Loucy (cell line): Measurements from ENCODE around the gene GYG2.

Experiments
- H2AFZ ChIP-seq: fragments of 200-600 bp; sonication (generic); 2 replicates; pipeline ENCODE4 v1.6.0; 2016; ENCODE audit warnings: antibody characterized with exemption, mild to moderate bottlenecking, low read length, moderate library complexity
- H3F3A ChIP-seq: fragments of 200-600 bp; 2 replicates; pipeline ENCODE4 v1.6.0; 2016; ENCODE audit warnings: antibody characterized with exemption, low read depth, mild to moderate bottlenecking
- H3K27me3 ChIP-seq: fragments of 200-600 bp; sonication (generic); 2 replicates; pipeline ENCODE4 v1.6.1; 2014; ENCODE audit warnings: low read length, mild to moderate bottlenecking; ENCODE audit not compliant: insufficient read depth, poor library complexity, severe bottlenecking
- H3K36me3 ChIP-seq: fragments of 200-600 bp; sonication (generic); 2 replicates; pipeline ENCODE4 v1.6.1; 2016; ENCODE audit warnings: low read length; ENCODE audit not compliant: insufficient read depth
- H3K4me1 ChIP-seq: fragments of 200-600 bp; sonication (generic); 2 replicates; pipeline ENCODE4 v1.5.1; 2014; ENCODE audit warnings: low read length, mild to moderate bottlenecking; ENCODE audit not compliant: insufficient read depth, poor library complexity, severe bottlenecking
- H3K4me2 ChIP-seq: fragments of 200-600 bp; sonication (generic); 2 replicates; pipeline ENCODE4 v1.6.0; 2014; ENCODE audit warnings: antibody characterized with exemption, low read length, low read depth, mild to moderate bottlenecking; ENCODE audit not compliant: poor library complexity, severe bottlenecking
- H3K4me3 ChIP-seq: fragments of 200-600 bp; sonication (generic); 2 replicates; pipeline ENCODE4 v1.5.1; 2014; ENCODE audit warnings: low read length, mild to moderate bottlenecking, mixed read lengths; ENCODE audit not compliant: poor library complexity, severe bottlenecking
- H3K79me2 ChIP-seq: fragments of 200-600 bp; sonication (generic); 2 replicates; pipeline ENCODE4 v1.6.1; 2014; ENCODE audit warnings: low read length; ENCODE audit not compliant: insufficient read depth
- H3K9ac ChIP-seq: fragments of 200-600 bp; sonication (generic); 2 replicates; pipeline ENCODE4 v1.6.0; 2014; ENCODE audit warnings: mild to moderate bottlenecking, low read depth, low read length, moderate library complexity; ENCODE audit not compliant: poor library complexity, severe bottlenecking
- H3K9me2 ChIP-seq: fragments of 200-600 bp; sonication (generic); replicated peaks from 2 replicates; pipeline ENCODE4 v1.6.1; 2016; ENCODE audit warnings: low read depth, low read length, mixed read lengths
- H3K9me3 ChIP-seq: fragments of 200-600 bp; sonication (generic); 2 replicates; pipeline ENCODE4 v1.6.1; 2014; ENCODE audit warnings: mild to moderate bottlenecking, antibody characterized with exemption, low read length, low read depth; ENCODE audit not compliant: insufficient read depth
- H4K20me1 ChIP-seq: fragments of 200-600 bp; sonication (generic); 2 replicates; pipeline ENCODE4 v1.6.0; 2014; ENCODE audit warnings: antibody characterized with exemption, low read length, mild to moderate bottlenecking; ENCODE audit not compliant: insufficient read depth, poor library complexity, severe bottlenecking
- EZH2phosphoT487 ChIP-seq: fragments of 200-600 bp; IDR thresholded peaks from 2 replicates; pipeline ENCODE4 v1.6.1; 2018; ENCODE audit warnings: antibody characterized with exemption, mild to moderate bottlenecking, moderate library complexity, borderline replicate concordance
- TF ChIP-seq, protein P1 (sequence below): fragments of 200-600 bp; sonication (generic); conservative IDR thresholded peaks from 2 replicates; pipeline ENCODE4 v1.5.1; 2014; ENCODE audit warnings: mild to moderate bottlenecking, antibody characterized with exemption, low read length

GYG2 gene

DNA sequence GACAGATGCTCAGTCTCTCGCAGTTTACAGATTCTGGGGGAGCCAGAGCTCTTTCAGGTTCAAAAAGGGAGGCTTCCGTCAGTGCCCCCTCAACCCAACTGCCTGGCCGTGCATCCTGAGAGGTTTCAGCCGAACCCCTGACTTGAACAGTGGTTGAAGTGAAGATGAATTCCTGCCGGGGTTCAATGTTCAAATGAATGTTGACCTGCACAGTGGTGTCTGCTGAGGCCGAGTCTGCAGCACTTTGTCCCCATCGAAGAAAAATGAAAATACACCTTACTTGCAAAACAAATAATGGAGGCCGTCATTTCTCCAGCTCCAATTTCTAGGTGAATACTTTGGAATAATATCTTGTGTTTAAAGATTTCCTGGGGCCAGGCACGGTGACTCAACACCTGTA, 33.7 kb downstream of the GYG2 start:
- no peak overlapping the region for H2AFZ ChIP-seq
- H3F3A ChIP-seq: no peaks in the 10 kb centered on the region
- H3K9me2 ChIP-seq: no peaks in the 10 kb centered on the region
- no peaks in the 10 kb centered on the region for H3K79me2 ChIP-seq
- no peaks in the 10 kb centered on the region for H3K27me3 ChIP-seq
- H3K4me2 ChIP-seq: no peak overlapping the region
- H3K9me3 ChIP-seq: no peaks in the 10 kb centered on the region
- no peaks in the 10 kb centered on the region for H3K4me1 ChIP-seq
- TF ChIP-seq EZH2phosphoT487: no peak
- TF ChIP-seq, protein P1, sequence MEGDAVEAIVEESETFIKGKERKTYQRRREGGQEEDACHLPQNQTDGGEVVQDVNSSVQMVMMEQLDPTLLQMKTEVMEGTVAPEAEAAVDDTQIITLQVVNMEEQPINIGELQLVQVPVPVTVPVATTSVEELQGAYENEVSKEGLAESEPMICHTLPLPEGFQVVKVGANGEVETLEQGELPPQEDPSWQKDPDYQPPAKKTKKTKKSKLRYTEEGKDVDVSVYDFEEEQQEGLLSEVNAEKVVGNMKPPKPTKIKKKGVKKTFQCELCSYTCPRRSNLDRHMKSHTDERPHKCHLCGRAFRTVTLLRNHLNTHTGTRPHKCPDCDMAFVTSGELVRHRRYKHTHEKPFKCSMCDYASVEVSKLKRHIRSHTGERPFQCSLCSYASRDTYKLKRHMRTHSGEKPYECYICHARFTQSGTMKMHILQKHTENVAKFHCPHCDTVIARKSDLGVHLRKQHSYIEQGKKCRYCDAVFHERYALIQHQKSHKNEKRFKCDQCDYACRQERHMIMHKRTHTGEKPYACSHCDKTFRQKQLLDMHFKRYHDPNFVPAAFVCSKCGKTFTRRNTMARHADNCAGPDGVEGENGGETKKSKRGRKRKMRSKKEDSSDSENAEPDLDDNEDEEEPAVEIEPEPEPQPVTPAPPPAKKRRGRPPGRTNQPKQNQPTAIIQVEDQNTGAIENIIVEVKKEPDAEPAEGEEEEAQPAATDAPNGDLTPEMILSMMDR: no peak
- no peak overlapping the region for H3K9ac ChIP-seq
- H3K4me3 ChIP-seq: no peak overlapping the region
- no peaks in the 10 kb centered on the region for H4K20me1 ChIP-seq
- H3K36me3 ChIP-seq: no peaks in the 10 kb centered on the region

DNA sequence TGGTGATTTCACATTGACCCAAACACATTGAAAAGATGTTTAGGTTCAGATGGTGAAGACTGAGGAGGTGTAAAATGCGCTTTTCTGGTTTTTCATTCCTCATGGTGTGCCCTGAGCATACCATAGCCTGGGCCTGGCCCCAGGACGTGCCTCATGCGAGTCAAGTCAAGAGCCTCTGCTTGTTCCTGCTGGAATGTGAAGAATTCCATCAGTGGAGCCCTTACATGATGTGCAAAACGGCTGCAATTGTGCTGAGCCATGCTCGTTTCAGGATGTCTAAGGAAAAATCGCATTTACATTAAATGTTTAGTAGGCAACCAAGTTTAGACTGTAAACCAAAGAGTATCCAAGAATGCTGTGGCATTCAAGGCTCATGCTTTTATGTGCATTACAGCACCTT, 34.9 kb downstream of the GYG2 start:
- Histone ChIP-seq H3K4me1 (no peaks in the 10 kb centered on the region), H3K4me2 (no peak overlapping the region), H3K9ac (no peak overlapping the region), H4K20me1 (no peaks in the 10 kb centered on the region), H3K27me3 (no peaks in the 10 kb centered on the region), H3K4me3 (no peak overlapping the region), H3K79me2 (no peaks in the 10 kb centered on the region), H3K9me2 (no peaks in the 10 kb centered on the region), H3K9me3 (no peaks in the 10 kb centered on the region), H3F3A (no peaks in the 10 kb centered on the region), H3K36me3 (no peaks in the 10 kb centered on the region), H2AFZ (no peak overlapping the region)
- no peak for TF ChIP-seq EZH2phosphoT487

DNA sequence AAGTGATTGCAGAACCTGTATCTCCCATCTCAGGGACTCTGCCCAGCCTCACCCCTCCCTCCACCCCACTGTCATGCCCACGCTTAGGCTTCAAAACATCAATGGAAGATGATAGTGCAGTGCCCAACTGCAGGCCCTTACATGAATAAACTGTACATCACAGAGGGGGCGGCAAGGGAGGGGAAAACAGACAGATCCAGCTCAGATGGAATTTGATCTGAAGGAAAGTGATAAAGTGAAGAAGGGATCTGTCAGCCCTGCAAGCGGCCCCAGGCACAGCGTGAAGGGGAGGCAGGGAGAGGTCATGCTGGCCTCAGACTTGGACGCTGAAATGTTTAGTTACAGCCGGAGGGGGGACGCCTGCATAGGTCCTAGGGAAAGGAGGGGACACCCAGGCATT, 38.5 kb downstream of the GYG2 start:
- Histone ChIP-seq H2AFZ (no peak overlapping the region), H3K4me2 (no peak overlapping the region), H3K4me3 (no peak overlapping the region), H3K9me3 (no peaks in the 10 kb centered on the region), H3K4me1 (no peaks in the 10 kb centered on the region), H3K79me2 (no peaks in the 10 kb centered on the region), H3K36me3 (no peaks in the 10 kb centered on the region), H3K9ac (no peak overlapping the region), H3K9me2 (no peaks in the 10 kb centered on the region), H4K20me1 (no peaks in the 10 kb centered on the region), H3F3A (no peaks in the 10 kb centered on the region), H3K27me3 (no peaks in the 10 kb centered on the region)
- TF ChIP-seq, protein P1: no peak
- no peak for TF ChIP-seq EZH2phosphoT487

- Histone ChIP-seq H3F3A (no peaks in the 10 kb centered on the region), H3K79me2 (no peaks in the 10 kb centered on the region), H3K4me1 (no peaks in the 10 kb centered on the region), H3K36me3 (no peaks in the 10 kb centered on the region), H2AFZ (no peak overlapping the region), H3K9me3 (no peaks in the 10 kb centered on the region), H4K20me1 (no peaks in the 10 kb centered on the region), H3K27me3 (no peaks in the 10 kb centered on the region), H3K4me3 (no peak overlapping the region), H3K9me2 (no peaks in the 10 kb centered on the region), H3K4me2 (no peak overlapping the region), H3K9ac (no peak overlapping the region)
- TF ChIP-seq EZH2phosphoT487: no peak
- TF ChIP-seq, protein P1: no peak
Observed at GRCh38 chrX:2870650-2871049, 41.9 kb downstream of the GYG2 start.
